Measurements from ENCODE around the gene SNCAIP. TPM values are rescaled to one million over a fixed set of nuclear protein-coding genes. Genes with fewer than 3 reads are reported as not detected.
"Not testable (repeated sequence)": the region's sequence is repeated elsewhere in the genome, so short reads cannot be mapped to it uniquely, and the experiment has no call there.

The SNCAIP gene
- polyA plus RNA-seq, 3 donors = 24.7 to 28.8 (median 24.9) TPM

- DNase-seq (ENCODE audit: extremely low read depth in 1 of 11, low read depth in 9 of 11, low spot score in 4 of 11) = no peak
Observed at GRCh38 chr5:122350496-122350895, 38.5 kb downstream of the SNCAIP start.

- DNase-seq (ENCODE audit: extremely low read depth in 1 of 11, low read depth in 9 of 11, low spot score in 4 of 11) = no peak
Observed at GRCh38 chr5:122351416-122352157, 39.5 kb downstream of the SNCAIP start.

DNA sequence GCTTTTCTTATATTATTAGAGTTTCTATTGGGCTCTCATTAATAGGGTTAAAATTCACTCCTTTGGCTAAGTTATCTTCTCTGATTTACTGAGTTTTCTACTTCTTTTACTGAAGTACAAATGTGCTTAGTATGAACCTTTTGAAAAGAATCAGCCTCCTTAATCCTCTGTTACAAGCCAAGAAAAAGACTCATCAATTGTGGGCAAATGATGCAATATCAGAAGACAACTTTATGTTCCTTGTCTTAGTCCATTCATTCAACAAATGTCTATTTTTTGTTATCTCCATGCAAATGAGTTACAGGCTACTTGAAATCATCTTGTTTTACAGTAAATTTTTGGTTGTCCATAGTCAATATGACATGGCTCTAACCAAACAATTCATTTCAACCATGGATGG lies 40.3 kb downstream of the SNCAIP start:
- no peak for DNase-seq (ENCODE audit: extremely low read depth in 1 of 11, low read depth in 9 of 11, low spot score in 4 of 11)

DNA sequence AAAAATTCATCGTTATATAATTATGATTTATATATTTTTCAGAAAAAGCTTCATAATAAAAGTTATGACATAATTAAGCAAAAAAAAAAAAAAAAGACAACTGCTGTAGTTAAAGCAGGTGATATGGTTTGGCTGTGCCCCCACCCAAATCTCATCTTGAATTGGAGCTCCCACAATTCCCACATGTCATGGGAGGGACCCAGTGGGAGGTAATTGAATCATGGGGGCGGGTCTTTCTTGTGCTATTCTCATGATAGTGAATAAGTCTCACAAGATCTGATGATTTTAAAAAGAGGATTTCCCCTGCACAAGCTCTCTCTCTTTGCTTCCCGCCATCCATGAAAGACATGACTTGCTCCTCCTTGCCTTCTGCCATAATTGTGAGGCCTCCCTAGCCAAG lies 41.3 kb downstream of the SNCAIP start:
- DNase-seq (ENCODE audit: extremely low read depth in 1 of 11, low read depth in 9 of 11, low spot score in 4 of 11) = not testable (repeated sequence)

GRCh38 chr5:122354293-122354692 lies 42.3 kb downstream of the SNCAIP start:
- no peak for DNase-seq (ENCODE audit: extremely low read depth in 1 of 11, low read depth in 9 of 11, low spot score in 4 of 11)

DNA sequence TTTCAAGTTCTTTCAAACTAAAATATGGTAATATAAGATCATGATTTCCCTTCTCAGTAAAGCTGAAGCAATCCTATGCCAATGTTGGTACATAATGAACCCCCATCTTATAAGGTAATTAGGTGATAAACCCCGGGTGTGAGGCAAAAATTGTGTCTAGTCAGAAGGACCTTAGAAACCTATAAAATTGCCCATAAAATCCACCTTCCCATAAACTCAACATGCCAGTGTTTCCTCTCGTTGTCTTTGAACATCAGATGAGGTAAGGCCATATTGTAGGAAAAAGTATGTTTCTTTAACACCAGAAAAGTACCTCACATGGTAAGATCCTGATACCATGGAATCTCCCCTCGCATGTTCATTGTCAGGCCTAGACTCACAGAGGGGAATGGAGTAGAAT lies 43.3 kb downstream of the SNCAIP start:
- DNase-seq (ENCODE audit: extremely low read depth in 1 of 11, low read depth in 9 of 11, low spot score in 4 of 11) = no peak

- DNase-seq (ENCODE audit: extremely low read depth in 1 of 11, low read depth in 9 of 11, low spot score in 4 of 11) = peak in 1 of 11 donors; percentile 43
Observed at GRCh38 chr5:122356855-122357254, 44.8 kb downstream of the SNCAIP start.

DNA sequence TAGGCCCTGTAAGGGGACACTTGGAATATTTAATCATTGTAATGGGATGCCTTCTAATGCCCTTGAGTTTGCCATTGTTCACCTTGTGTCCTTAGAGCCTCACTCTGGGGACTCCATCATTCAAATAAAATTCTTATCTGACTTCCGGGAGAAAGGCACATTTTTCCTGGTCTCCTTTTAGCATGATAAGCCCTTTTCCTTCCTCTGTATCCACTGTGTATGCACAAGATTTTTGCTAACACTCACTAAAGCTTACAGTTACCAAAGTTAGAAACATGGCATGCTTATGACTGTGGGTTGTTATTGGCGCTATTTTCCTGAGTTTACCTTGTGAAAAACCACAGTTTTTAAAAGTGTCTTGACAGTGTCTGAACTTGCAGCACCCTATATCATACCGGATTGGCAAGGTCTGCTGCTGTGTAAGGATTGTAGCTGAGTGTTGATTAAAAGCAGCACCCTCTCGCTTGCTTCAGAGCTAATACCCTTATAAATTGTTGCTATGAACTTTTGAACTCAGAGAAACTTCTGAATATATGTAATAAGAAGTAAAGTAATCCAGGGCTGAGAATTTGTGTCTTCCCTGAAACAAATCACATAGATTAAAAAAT lies 46.4 kb downstream of the SNCAIP start:
- DNase-seq (ENCODE audit: extremely low read depth in 1 of 11, low read depth in 9 of 11, low spot score in 4 of 11) = no peak

GRCh38 chr5:122362361-122362760 lies 50.3 kb downstream of the SNCAIP start:
- DNase-seq (ENCODE audit: extremely low read depth in 1 of 11, low read depth in 9 of 11, low spot score in 4 of 11) = no peak

DNA sequence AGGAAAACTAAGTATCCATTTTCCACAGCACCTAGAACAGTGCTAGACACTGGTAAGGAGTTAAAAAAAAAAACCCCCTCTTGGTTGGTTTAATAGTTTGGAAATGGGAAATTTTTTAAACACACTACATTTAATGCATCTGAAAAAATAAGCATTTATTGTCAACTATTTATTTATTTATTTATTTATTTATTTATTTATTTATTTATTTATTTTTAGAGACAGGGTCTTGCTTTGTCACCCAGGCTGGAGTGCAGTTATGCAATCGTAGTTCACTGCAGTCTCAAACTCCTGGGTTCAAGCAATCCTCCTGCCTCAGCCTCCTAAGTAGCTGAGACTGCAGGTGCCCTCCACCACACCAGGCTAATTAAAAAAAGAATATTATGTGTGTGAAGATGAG lies 51.6 kb downstream of the SNCAIP start:
- DNase-seq (ENCODE audit: extremely low read depth in 1 of 11, low read depth in 9 of 11, low spot score in 4 of 11) = no peak

GRCh38 chr5:122366501-122366900 lies 54.5 kb downstream of the SNCAIP start:
- DNase-seq (ENCODE audit: extremely low read depth in 1 of 11, low read depth in 9 of 11, low spot score in 4 of 11) = no peak

DNA sequence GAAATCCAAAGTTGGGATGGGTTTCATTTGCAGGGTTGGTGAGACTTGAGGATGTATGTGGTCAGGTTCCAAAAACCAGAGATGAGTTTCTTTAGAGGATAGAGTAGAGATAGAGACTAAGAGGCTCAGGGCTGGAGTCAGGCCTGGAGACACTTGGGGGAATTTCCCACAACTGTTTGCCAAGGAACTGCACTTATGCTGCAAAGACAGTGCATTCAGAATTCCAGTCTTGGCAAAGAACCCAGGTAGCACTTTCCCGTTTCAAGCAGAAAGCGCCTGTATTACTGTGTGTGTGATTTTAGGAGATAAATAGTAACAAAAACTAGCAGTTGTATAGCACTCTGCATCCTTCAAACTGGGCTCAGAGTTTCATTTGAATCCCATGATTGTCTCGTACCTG lies 55.4 kb downstream of the SNCAIP start:
- no peak for DNase-seq (ENCODE audit: extremely low read depth in 1 of 11, low read depth in 9 of 11, low spot score in 4 of 11)

DNA sequence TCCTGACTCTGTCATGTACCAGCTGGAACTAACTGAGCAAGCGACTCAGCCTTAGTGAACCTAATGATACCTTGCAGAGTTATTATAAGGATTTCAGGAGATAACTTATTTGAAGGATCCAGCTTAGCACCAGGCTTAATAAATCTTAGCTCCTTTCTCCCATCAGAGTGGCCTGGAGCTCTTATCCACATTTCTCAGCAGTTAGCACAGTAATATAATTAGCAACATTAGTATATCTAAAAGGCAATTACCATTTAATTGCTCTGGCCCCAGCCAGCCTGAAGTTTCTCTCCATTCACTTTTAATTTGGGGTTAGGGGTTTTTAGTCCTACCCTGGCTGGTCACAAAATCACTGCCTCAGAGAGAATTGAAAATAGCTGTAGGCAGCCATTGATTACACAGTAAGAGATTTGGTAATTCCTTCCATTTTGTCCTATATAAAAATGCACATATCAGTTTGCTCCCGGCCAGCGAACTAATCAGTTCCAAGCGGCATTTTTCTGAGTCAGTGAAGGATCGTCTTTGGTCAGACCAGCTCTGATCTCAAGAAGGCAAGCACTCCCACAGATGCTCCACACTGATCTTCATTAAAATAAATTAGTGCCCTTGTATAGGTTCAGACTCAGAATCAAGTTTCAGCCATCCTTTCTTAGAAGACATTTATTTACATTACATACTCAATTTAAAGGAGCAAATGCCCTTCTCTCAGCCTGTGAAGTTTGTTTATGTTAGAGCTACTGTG lies 56.6 kb downstream of the SNCAIP start:
- no peak for DNase-seq (ENCODE audit: extremely low read depth in 1 of 11, low read depth in 9 of 11, low spot score in 4 of 11)

DNA sequence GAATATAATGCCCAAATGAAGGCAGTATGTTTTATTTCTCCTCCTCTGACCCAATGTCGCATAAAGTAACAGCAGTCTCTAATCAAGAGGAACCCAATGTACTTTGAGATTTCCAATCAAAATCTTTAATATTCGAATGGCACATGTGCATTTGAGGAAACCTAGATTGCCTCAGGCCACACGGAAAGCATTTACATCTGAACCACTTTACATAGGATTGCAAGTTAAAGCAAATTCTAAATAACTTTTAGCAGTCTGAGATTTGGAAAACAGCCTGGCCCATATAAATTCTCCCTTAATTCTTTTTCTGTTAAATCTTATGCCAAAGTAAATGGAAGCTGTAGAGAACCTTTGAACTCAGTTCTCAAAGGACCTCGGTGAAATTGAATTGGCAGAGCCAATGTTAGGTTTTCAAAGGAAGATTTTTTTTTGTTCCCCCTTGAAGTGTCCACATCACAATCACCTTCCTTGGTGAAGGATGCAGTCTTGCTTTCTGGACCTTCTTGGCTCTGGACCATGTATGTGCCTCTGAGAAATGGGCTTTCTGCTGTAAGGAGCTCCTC lies 57.3 kb downstream of the SNCAIP start:
- DNase-seq (ENCODE audit: extremely low read depth in 1 of 11, low read depth in 9 of 11, low spot score in 4 of 11) = no peak

- DNase-seq (ENCODE audit: extremely low read depth in 1 of 11, low read depth in 9 of 11, low spot score in 4 of 11) = no peak
Observed at GRCh38 chr5:122371511-122372151, 59.6 kb downstream of the SNCAIP start.

DNA sequence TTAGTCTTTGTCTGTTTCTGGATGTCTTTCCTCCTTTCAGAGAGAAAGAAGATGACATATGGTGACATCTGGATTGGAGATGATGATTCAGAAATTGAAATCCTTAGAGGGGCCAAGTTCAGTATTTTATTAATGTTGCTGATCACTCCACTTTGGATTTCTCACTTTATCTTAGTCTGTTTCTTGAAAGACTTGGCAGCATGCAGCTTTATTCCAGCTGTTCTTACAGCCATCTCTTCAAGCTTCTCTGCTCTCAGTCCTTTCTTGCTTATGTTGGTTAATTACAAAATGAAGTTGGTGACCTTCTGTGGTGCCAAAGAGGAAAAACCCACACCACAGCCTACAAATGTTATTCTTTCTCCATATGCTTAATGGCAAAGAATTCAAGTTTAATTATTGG lies 62.1 kb downstream of the SNCAIP start:
- no peak for DNase-seq (ENCODE audit: extremely low read depth in 1 of 11, low read depth in 9 of 11, low spot score in 4 of 11)

GRCh38 chr5:122375801-122376200 lies 63.8 kb downstream of the SNCAIP start:
- no peak for DNase-seq (ENCODE audit: extremely low read depth in 1 of 11, low read depth in 9 of 11, low spot score in 4 of 11)

DNA sequence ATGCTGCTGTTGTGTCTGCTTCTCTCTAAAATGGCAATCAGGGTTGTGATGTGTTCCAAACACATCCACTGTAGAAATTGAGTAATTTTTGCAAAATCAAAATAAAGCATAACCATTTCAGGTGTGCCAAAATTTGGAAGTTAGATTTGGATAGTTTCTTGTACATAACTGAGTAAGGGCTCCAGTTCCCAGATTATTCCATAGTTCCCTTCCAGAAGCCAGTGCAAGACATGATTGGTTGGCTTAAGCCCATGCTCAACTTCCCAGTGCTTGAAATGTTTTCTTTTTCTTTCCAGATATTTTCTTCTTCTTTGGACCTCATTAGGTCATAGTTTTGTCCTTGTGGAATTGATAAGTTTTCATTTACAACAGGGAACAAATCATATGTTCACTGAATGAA lies 64.2 kb downstream of the SNCAIP start:
- no peak for DNase-seq (ENCODE audit: extremely low read depth in 1 of 11, low read depth in 9 of 11, low spot score in 4 of 11)

DNA sequence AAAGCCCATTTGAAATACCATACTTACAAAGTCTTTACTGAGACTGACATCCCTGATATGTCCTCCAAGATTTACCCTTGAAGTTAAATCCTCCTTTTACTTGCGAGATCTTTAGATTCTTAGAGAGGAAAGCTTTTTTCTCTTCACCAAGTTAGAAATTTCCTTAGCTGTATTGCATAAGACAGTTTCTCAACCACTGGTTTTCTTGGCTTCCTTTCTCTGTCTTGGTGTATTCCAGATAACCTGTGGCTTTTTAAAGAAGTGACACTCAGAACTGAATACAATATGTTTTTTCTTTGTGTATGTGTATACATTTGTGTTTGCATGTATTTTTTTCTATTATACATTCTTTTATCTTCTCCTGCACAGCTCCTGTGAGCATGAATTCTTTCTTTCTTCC lies 65.0 kb downstream of the SNCAIP start:
- DNase-seq (ENCODE audit: extremely low read depth in 1 of 11, low read depth in 9 of 11, low spot score in 4 of 11) = no peak

- DNase-seq (ENCODE audit: extremely low read depth in 1 of 11, low read depth in 9 of 11, low spot score in 4 of 11) = not testable (repeated sequence)
Observed at GRCh38 chr5:122382938-122383337, 70.9 kb downstream of the SNCAIP start.

All from renal cortex interstitium (tissue), 11 donors.